Transverse colon (tissue), 4 donors: ENCODE data around the gene STAT5B. TPM values are rescaled to one million over a fixed set of nuclear protein-coding genes. Genes with fewer than 3 reads are reported as not detected.

Experiments used
- DNase-seq: peaks from one replicate; pipeline ENCODE4 v3.0.0-alpha.2; 2019
- H3K27ac ChIP-seq, 4 donors: fragments of 200-600 bp; sonication (generic); 2 replicates each; pipeline ENCODE4 v1.5.1; 2016 to 2018; ENCODE audit warnings: inconsistent platforms in 4 of 4
- H3K27me3 ChIP-seq: fragments of 200-600 bp; sonication (generic); 2 replicates; pipeline ENCODE4 v1.5.1; 2017; ENCODE audit warnings: inconsistent platforms
- H3K36me3 ChIP-seq, 4 donors: fragments of 200-600 bp; sonication (generic); 2 replicates each; pipeline ENCODE4 v1.5.1; 2017 to 2019; ENCODE audit warnings: inconsistent platforms in 4 of 4
- H3K4me1 ChIP-seq, 4 donors: fragments of 200-600 bp; sonication (generic); 2 replicates each; pipeline ENCODE4 v1.5.1; 2017 to 2020; ENCODE audit warnings: inconsistent platforms in 4 of 4
- H3K4me3 ChIP-seq, 4 donors: fragments of 200-600 bp; sonication (generic); 1 replicate in 1 of 4; 2 replicates in 3 of 4; pipeline versions ENCODE4 v1.5.1 to v1.6.1; 2017 to 2019; ENCODE audit warnings: inconsistent platforms in 4 of 4
- H3K9me3 ChIP-seq, 2 donors: fragments of 200-600 bp; sonication (generic); 2 replicates each; pipeline ENCODE4 v1.5.1; 2017 to 2019; ENCODE audit warnings: inconsistent platforms in 2 of 2
- CTCF ChIP-seq, 5 experiments: fragments of 200-600 bp in 3 of 5; fragments of 450-650 bp in 2 of 5; sonication (generic) in 3 of 5; IDR thresholded peaks; 1 replicate in 2 of 5; 2 replicates in 3 of 5; pipeline ENCODE4 v1.5.1; 2016 to 2017; ENCODE audit warnings: antibody characterized with exemption in 5 of 5, inconsistent platforms in 3 of 5, mild to moderate bottlenecking in 2 of 5, moderate library complexity in 1 of 5
- EP300 ChIP-seq: sonication (generic); formaldehyde crosslinking; IDR thresholded peaks from one replicate; pipeline ENCODE4 v1.6.1; 2017; ENCODE audit warnings: antibody characterized with exemption, low read depth
- POLR2A ChIP-seq: fragments of 450-650 bp; IDR thresholded peaks from one replicate; pipeline ENCODE4 v1.6.1; 2016; ENCODE audit warnings: antibody characterized with exemption, mild to moderate bottlenecking, moderate library complexity
- POLR2AphosphoS5 ChIP-seq, 3 donors: sonication (generic); formaldehyde crosslinking; IDR thresholded peaks; one replicate each; pipeline ENCODE4 v1.6.1; 2016; ENCODE audit warnings: antibody characterized with exemption in 3 of 3
- WGBS, 2 donors: methylation state at CpG; one replicate each; pipeline ENCODE4 v1.1.5; 2018; ENCODE audit warnings: low coverage in 1 of 2; 5-methylcytosine and 5-hydroxymethylcytosine counted together
- in situ Hi-C, 4 donors: fragments of 200-750 bp; cut with MboI; loops; one replicate each; pipeline versions ENCODE4 v1.15.0 to v1.15.1; 2017; ENCODE audit warnings: low sequenced_read_pairs in 3 of 4, low pct_ligation_motif_present in 1 of 4, low pct_unique_long_range_greater_than_20kb in 1 of 4
- intact Hi-C: fragments of 100-400 bp; cut with DNase I; formaldehyde crosslinking; loops from one replicate; pipeline ENCODE4 v1.15.1; 2023; ENCODE audit warnings: low total_unique reads
- total RNA-seq, 4 donors: library from RNA; depleted of rRNA; stranded (reverse); fragments of >200 nt; gene quantifications; one replicate each; pipeline ENCODE4 v1.1.0, GENCODE V29; 2016

The STAT5B gene
- total RNA-seq, 4 donors from 2014 or later: 51.3 to 151 (median 79.1) TPM

DNA sequence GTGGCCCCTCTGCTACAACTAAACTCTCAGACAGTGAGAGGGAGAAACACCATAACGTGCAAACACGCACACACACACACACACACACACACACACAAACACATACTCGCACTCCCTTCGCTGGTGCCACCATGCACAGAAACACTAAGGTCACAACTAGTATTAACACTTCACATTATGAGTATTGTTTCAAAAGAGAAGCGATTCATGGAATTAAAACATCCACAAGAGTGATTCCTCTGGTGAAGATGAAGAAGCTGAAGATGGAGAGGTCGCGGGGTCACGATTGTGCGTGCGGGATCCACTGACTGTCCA lies 74.8 kb downstream of the STAT5B start:
- Histone ChIP-seq H3K4me3 (no peak overlapping the region), H3K9me3 (no peaks in the 10 kb centered on the region), H3K4me1 (peaks cover 0 to 15% (median 7%) of the 10 kb centered on the region in 4 donors), H3K27me3 (no peaks in the 10 kb centered on the region), H3K27ac (peak overlapping the region in 1 of 4 donors; percentile 52), H3K36me3 (peaks cover 0 to 28% (median 7%) of the 10 kb centered on the region in 4 donors)
- WGBS, 2 donors: 84% methylated on average over 10 of the region's 10 CpGs
- no peak for DNase-seq
- in situ Hi-C loops (no loop called here), intact Hi-C loops (loop anchor here (10.0 kb wide), 1 partner anchor 1993 kb away; the partner anchor contains the start of gene ATXN7L3)
- TF ChIP-seq POLR2A (no peak), EP300 (no peak), CTCF (IDR thresholded peaks at IDR 0.05) (no peak), POLR2AphosphoS5 (IDR thresholded peaks at IDR 0.05) (no peak)

DNA sequence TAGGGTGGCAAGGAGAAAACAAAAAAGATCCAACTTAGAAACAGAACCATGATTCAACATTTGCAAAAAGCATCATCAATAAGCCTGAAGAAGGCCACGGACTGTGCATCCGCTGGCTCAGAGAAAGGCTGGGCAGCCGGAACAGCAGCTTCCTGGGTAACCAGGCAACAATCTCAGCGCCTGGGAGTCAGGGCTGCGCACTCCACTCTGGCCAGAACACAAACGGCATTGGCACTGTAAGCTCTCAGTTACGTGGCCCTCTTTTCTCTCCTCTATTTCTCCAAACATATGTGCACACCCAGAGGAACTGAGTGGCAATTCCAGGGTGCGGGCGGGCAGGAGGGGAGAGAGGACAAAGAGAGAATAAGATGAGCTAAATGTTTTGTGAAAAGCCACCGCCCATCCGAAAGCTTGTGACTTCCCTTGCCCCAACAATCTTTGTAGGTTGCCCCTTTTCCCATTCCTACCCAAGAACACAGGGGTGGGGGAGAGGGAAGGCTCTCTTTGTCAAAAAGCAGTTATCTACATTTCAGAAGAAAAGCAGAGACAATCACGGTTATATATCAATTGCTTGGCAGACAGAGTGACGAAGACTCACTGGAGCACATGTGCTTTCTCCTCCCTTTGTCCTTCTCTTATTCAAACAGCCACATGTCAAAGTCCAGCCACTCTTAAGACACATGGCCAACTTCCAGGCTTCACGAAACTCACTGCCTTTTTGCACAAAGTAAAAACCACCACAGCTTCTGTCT lies 75.3 kb downstream of the STAT5B start:
- DNase-seq: peak; percentile 39

GRCh38 chr17:42199416-42200011 lies 76.7 kb downstream of the STAT5B start:
- H3K4me3 ChIP-seq: no peak overlapping the region
- H3K27ac ChIP-seq: no peak overlapping the region
- H3K36me3 ChIP-seq: peaks cover 0 to 10% (median 5%) of the 10 kb centered on the region in 4 donors
- intact Hi-C loops: loop anchor here (10.0 kb wide), 1 partner anchor 1995 kb away; the partner anchor contains the start of gene ATXN7L3
- H3K9me3 ChIP-seq: no peaks in the 10 kb centered on the region
- no peak for DNase-seq
- H3K27me3 ChIP-seq: no peaks in the 10 kb centered on the region
- 50 to 82% methylated on average over 2 to 12 of the region's 12 CpGs for WGBS, 2 donors
- H3K4me1 ChIP-seq: peaks cover 2 to 19% (median 10%) of the 10 kb centered on the region in 4 donors
- TF ChIP-seq POLR2AphosphoS5 (IDR thresholded peaks at IDR 0.05): no peak
- TF ChIP-seq POLR2A: no peak
- TF ChIP-seq EP300: no peak
- TF ChIP-seq CTCF (IDR thresholded peaks at IDR 0.05): no peak
- in situ Hi-C loops: no loop called here

More for the DNA sequence above, 75.3 kb downstream of the STAT5B start:
- no peak for TF ChIP-seq POLR2A
- TF ChIP-seq CTCF (IDR thresholded peaks at IDR 0.05): no peak
- no peak for TF ChIP-seq POLR2AphosphoS5 (IDR thresholded peaks at IDR 0.05)
- no peak for TF ChIP-seq EP300
- peak overlapping the region; percentile 44 to 52 (median 49) for H3K27ac ChIP-seq
- H3K9me3 ChIP-seq: no peaks in the 10 kb centered on the region
- H3K4me1 ChIP-seq: peaks cover 0 to 15% (median 7%) of the 10 kb centered on the region in 4 donors
- H3K27me3 ChIP-seq: no peaks in the 10 kb centered on the region
- WGBS, 2 donors: 55 to 56% methylated on average over 9 to 14 of the region's 14 CpGs
- intact Hi-C loops (loop anchor here (10.0 kb wide), 1 partner anchor 1994 kb away; the partner anchor contains the start of gene ATXN7L3), in situ Hi-C loops (no loop called here)
- H3K36me3 ChIP-seq: peaks cover 0 to 22% (median 5%) of the 10 kb centered on the region in 4 donors
- H3K4me3 ChIP-seq: no peak overlapping the region

- Histone ChIP-seq H3K27ac (peak overlapping the region in 2 of 4 donors; percentile 15 to 30), H3K27me3 (no peaks in the 10 kb centered on the region), H3K4me1 (peaks cover 4 to 21% (median 12%) of the 10 kb centered on the region in 4 donors), H3K4me3 (no peak overlapping the region), H3K9me3 (no peaks in the 10 kb centered on the region), H3K36me3 (peaks cover 0 to 6% (median 3%) of the 10 kb centered on the region in 4 donors)
- no peak for DNase-seq
- TF ChIP-seq EP300: no peak
- no peak for TF ChIP-seq CTCF (IDR thresholded peaks at IDR 0.05)
- no peak for TF ChIP-seq POLR2AphosphoS5 (IDR thresholded peaks at IDR 0.05)
- TF ChIP-seq POLR2A: no peak
- in situ Hi-C loops: no loop called here
- intact Hi-C loops: no loop called here
- WGBS, 2 donors: 78 to 83% methylated on average over 3 to 4 of the region's 4 CpGs
Observed at GRCh38 chr17:42198897-42199296, 77.3 kb downstream of the STAT5B start.
